GM19438 (cell line): ENCODE measurements around the gene PIP5KL1.

Experiments
- ATAC-seq: cut with Tn5 transposase; IDR thresholded peaks from one replicate; pipeline ENCODE4 v1.9.1; 2021; ENCODE audit warnings: low read depth; ENCODE audit not compliant: unreplicated experiment

Gene PIP5KL1

DNA sequence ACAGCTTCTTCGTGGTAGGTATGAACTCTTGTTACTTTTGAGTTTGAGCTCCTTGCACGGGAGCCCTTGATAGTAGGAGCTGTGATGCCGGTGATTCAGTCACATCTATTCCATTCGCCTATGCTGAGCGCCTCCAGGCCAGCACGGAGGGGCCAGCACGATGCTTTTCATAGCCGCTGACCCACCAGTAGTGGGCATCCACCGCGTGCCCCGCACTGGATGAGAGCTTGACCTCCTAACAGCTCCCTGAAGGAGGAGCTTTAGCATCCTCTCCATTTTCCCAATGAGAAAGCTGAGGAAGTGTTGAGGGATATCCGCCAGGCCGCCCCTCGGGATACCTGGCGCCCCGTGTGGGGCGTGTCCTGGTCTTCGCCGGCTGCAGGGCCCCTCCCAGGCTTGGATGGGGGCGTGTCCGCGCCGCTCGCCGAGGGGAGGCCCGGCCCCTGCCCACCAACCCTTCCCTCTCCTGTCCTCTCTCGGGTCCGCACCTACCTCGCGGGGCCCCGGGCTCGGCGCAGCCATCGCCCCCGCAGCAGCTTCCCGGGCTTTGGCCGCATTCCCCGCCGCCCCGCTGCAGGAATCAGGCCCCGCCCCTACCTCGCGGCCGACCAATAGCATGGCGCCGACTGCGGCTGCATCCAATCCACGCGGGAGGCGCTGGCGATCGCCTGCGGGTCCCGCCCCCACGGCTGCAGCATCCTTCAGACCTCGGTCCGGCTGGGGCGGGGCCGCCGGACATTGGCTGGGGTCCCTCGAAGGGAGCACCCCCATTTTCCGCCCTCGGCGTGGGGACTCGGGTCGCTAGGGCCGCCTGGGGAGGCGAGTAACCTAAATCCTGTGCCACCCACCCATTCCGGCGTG is at the start of gene PIP5KL1:
Gene PIP5KL1, minus strand, starts transcription at position 547 of the 861 bp plus-strand sequence. Its CDS starts 25 bp downstream, at position 522.
- ATAC-seq: peak; percentile 78

DNA sequence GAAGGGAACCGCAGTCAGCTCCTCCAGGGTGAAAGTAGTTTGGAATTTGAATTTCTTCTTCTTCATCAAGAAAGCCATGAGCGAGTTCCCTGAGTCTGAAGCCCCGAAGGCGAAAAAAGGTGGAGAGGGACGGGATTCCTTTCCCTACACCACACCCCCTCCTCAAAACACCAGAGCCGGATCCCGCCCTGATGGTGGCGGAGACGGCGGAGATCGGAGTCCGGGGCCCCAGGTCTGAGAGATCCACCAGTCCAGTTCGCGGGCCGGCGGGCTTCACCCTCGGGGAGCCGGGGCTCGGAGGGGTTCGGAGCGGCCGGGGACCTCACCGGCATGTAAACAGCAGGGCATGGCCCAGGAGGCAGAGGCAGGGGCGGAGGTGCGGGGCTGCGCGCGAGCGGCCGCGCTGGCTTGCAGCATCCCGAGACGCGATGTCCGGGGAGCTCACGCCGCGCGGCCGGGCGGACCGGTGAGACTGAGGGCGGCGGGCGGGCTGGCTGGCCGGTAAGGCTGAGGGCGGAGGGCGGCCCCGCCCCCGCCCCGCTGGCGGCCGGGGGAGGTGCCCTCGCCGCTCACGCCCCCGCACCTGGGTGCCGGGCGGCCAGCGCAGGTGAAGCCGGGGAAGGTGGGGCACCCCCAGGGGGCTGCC is 49.6 kb upstream of the PIP5KL1 start:
- ATAC-seq: peak; percentile 23

GRCh38 chr9:127979333-127980059 is 48.9 kb upstream of the PIP5KL1 start:
- ATAC-seq: no peak

DNA sequence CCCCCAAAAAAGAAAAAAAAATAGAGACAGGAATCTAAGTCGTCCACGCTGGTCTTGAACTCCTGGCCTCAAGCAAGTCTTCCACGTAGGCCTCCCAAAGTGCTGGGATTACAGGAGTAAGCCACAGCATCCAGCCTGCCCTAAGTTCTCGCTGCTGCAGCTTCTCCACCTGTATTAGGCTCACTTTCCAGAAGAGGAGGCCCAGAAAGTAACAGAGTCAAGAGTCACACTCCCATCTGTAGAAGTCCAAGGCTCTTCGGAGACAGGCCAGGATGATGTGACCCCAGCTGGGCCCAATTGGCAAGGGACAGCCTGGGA is 48.4 kb upstream of the PIP5KL1 start:
- ATAC-seq: no peak

DNA sequence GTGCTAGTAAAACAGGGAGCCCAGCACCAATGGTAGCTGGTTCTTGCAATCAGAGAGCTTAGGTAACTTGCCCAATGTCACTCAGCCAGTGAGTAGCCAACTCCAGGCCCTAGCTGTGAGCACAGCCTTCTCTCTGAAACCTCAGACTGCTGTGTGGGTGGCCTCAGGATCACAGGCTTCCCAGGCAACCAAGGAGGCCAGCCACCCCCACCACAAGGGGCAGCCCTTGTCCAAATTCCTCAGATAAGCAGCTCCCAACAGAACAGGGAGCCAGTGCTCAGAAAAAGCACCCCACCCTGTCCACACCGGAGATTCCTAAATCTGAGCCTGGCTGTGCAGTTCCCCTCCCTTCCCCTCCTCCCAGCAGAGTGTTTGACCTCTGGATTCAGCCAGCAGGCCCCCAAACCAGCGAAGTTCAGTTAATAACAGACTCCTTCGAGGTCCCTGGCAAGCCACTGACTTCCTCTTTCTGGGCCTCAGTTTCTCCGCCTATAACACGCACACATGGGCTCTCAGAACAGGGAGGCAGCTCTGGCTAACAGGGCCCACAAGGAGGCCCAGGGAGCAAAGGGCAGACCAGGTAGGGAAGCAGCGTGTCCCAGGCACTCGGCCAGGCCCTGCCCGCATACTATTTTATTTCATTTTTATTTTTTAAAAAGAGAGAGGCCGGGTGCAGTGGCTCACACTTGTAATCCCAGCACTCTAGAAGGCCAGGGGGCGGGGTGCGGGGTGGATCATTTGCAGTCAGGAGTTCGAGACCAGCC is 47.5 kb upstream of the PIP5KL1 start:
- no peak for ATAC-seq

DNA sequence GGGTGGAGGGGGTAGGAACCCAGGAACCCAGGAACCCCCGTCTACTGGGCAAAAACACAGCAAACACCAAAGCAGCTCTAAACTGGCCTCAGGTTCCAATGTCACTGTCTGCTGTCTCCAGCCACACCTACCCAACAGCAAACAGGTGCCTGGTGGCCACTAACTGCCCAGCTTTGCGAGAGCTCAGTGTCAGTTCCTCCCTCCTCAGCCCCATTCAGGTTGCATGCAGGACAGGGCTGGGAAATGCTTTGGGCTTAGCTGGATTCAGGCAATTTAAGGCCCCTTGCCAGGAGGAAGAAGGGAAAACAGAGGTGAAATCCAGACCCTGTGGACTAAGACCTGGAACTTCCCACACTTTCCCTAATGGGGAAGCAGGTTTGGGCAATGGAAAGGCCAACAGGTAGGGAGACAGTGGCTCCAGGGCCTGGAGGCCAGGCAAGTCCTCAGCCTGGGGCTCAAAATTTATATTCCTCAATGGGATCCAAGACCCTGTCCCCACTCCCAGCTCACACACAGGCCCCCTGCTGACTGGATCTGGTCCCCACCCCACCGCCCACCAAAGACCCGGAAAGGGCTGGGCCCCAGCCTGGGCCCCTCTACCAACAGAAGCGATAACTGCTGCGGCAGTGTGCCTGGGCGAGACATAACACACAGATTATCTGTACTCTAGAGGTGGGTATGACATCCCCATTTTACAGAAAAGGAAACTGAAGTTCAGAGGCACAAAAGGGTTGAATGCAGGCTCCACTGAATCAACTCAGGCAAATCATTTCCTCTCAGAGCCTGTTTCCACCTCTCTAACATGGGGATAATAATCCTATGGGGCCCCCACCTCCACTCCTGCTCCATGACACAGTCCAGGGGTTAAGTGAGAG is 46.7 kb upstream of the PIP5KL1 start:
- no peak for ATAC-seq

DNA sequence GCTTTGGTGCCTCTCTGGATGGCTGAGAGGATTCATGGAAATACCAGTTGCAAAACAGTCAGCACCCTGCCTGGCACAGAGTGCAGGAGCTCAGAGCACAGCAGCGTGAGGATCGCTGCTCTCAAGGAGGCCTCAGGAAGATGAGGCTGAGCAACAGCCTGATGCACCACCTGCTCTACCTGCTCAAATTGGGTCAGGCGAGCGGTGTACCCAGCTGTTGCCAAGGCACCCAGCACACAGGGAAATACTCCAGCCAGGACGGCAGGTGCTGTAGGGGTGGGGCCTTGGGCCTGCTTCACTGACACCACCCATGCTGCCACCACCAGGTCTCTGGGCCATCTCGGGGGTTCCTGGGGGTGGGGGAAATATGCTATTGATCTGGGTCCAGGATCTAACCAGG is 45.9 kb upstream of the PIP5KL1 start:
- no peak for ATAC-seq

DNA sequence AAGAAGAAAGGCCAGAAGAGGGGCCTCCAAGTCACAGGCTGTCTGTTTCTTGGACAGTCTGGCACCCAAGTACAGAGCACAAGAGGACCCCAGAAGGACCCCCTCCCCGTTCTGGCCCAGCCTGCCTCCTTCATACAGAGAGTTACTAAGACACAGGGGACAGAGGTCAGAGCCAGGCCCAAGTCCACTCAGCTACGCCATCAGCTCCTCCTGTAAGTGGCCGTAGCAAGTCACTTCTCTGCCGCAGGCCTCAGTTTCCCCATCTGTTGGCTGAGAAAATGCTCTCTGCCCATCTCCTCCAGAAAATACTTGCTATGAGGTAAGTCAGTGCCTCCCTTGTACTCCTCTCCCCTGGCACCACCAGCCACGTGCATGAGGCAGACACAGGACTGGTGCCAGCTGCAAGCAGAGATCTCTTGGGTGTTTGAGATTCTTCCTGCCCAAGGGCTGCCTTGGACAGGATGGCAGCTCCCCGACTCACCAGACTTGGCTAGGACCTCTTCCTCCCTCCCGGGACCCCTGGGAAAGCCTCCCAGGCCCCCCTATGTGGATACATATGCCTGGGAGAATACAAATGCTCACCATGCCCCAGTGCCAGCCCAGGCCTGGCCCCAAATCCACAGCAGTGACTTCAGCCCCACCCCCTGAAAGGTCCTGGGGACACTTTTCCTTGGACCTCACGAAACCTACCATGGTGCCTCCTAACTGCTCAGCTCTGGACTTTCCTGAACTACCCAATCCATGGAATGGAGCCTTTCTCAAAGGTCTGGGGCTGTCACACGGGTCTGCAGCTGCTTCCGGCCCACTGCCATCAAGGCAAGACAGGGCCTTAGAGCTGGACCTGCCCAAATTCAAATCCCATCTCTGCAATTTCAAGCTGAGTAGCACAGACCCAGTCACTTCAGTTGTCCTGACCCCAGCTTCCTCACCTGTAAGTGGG is 45.1 kb upstream of the PIP5KL1 start:
- no peak for ATAC-seq

DNA sequence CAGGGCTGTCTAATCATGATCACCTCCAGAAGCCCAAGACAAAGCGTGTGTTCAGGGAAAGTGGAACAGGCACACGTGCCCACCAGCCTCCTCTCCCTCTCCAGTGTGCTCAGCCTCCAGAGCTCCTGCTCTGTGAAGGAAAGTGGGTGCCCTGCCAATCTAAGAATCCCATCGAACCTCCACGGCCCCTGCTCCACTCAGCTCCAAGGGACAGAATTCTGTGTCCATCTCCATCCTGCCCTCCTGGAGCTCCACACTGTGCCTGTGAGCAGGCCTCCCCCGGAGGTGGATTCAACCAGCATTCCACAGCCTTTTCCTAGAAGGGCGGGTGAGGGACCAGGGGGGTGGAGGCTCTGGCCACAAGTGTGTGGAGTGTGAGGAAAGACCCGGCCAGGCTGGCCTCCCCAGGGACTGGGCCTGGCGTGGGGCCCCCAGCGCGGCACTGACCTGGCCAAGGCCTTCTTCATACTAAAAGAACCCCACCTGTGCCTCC is 44.2 kb upstream of the PIP5KL1 start:
- ATAC-seq: no peak

DNA sequence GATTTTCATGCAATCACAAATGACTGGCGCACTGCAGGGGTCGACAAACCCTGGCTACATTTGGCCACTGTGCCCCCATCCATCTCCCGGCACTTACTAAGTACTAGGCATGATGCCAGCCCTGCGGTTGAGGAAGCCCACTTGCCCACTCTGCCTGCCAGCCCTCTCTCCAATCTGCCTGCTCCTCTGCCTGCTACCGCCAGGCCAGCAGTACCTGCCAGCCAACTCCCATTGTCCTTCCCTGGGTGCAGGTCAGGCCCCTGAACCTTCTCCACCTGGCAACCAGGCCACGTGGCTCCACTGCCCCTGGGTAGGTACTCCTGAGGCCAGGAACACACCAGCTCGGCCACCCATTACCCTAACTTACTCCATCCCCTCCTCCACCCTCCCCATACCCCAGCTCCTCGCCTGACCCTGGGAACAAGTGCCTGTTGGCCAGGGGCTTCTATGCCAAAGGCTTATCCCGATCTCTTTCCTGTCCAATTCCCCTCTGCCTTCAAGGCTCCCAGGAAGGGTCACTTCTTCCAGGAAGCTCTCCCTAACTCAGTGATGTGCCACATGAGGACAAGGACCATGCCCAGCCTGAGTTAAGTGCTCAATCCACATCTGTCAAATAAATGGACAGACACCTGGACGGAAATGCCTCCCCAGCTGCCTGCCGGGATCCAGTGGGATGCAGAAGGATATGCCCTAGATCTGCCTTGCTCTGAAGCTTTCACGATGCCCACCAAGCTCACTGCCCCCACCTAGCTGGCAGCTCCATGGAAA is 43.6 kb upstream of the PIP5KL1 start:
- ATAC-seq: no peak

- no peak for ATAC-seq
Measured at GRCh38 chr9:127973169-127974000, 42.8 kb upstream of the PIP5KL1 start.

DNA sequence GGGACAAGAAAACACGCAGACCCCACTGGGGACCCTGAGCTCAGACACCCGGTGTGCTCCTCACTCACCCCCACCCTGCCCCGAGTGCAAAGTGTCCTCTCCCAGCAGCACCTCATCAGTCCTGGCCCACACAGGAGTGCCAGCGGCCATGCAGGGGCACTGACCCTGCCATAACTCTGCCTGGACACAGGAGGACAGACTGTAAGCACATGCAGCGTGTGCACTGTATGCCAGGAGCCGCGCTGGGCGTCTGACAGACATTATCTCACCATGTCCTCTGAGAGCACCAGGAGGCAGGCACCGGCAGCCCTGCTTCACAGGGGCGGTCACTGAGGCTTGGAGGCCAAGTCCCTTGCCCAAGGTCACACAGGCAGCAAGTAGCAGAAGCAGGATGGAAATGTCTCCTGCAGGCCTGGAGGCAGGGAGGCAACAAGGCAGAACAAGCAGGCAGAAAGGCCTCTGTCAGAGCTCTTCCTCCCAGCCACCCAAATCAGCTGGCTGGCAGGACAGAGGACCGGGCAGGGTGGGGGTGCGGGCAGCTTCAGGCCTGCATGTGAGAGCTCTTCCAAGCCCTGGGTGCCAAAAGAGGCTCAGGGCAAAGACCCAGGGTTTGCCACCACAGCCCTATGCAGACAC is 41.8 kb upstream of the PIP5KL1 start:
- ATAC-seq: no peak

GRCh38 chr9:127971357-127972235 is 41.0 kb upstream of the PIP5KL1 start:
- ATAC-seq: no peak

DNA sequence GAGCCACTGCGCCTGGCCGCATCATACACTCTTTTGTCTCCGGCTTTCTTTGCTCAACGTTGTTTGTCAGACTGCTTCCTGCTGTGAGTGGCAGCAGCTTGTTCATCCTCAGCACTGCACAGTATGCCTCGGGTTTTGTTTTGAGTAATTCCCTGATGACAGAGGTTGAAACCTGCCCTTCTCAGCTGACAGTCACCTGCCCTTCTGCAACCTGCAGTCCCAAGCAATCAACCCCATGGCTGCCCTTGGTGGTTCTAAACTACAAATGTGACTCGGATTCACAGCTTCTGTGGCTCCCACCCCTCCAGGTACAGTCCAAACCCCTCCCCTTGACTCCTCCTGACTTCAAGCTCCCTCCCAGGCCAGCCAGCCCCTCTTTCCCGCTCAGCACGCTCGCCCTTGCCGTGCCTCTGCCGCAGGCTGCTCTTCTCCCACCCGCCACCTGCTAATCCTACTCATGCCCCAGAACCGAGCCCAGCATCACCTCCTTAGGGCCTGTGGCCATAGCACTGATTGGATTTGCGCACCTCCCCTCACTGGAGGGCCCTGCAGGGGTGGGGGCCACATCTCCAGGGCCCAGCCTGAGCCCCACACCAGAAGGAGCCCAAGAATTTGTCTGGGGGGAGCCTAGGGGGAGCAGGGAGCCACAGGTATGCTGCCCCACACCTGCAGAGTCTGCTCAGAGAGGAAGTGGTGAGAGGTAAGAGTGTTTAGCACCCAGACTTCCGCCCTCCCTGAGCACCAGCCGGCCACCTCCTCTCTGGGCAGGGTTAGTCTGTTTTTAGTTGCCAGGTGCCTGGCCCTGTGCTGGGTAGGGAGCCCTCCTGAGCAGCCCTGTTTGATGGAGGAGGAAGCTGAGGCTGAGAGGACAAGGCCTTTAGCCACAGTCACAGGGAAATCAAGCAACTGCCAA is 40.1 kb upstream of the PIP5KL1 start:
- ATAC-seq: peak; percentile 67
